Ovary (tissue), 9 donors: ENCODE measurements around the gene XRCC6. TPM values are rescaled to one million over a fixed set of nuclear protein-coding genes. Genes with fewer than 3 reads are reported as not detected.
"Not testable (repeated sequence)": the region's sequence is repeated elsewhere in the genome, so short reads cannot be mapped to it uniquely, and the experiment has no call there.

Experiments used
- DNase-seq, 5 donors: peaks; one replicate each; pipeline ENCODE4 v3.0.0-alpha.2; 2019 to 2020
- H3K27ac ChIP-seq, 2 donors: fragments of 200-600 bp; one replicate each; pipeline versions ENCODE4 v1.5.1 to v1.8.0; 2019 to 2022
- H3K27me3 ChIP-seq: fragments of 200-600 bp; one replicate; pipeline ENCODE4 v1.8.0; 2022
- H3K36me3 ChIP-seq: fragments of 200-600 bp; sonication (generic); one replicate; pipeline ENCODE4 v1.5.1; 2019
- H3K4me1 ChIP-seq: one replicate; pipeline ENCODE4 v1.8.1; 2013; ENCODE audit warnings: mild to moderate bottlenecking, moderate library complexity; ENCODE audit not compliant: insufficient read depth
- H3K4me3 ChIP-seq: fragments of 200-600 bp; sonication (generic); one replicate; pipeline ENCODE4 v1.5.1; 2017
- H3K9me3 ChIP-seq, 2 donors: fragments of 200-600 bp in 1 of 2; sonication (generic) in 1 of 2; one replicate each; pipeline versions ENCODE4 v1.5.1 to v1.8.1; 2013 to 2019; ENCODE audit warnings: mild to moderate bottlenecking in 1 of 2, moderate library complexity in 1 of 2
- EP300 ChIP-seq: sonication (generic); formaldehyde crosslinking; IDR thresholded peaks from one replicate; pipeline ENCODE4 v1.6.1; 2017; ENCODE audit warnings: antibody characterized with exemption
- POLR2A ChIP-seq: fragments of 450-650 bp; IDR thresholded peaks from one replicate; pipeline ENCODE4 v1.6.1; 2017; ENCODE audit warnings: antibody characterized with exemption, mild to moderate bottlenecking, moderate library complexity
- WGBS, 3 donors: extraction: QIAGEN DNeasy Blood & Tissue Kit in 1 of 3; methylation state at CpG; one replicate each; pipeline versions ENCODE4 v1.1.5 to v1.1.7; 2013 to 2017; 5-methylcytosine and 5-hydroxymethylcytosine counted together
- intact Hi-C, 4 donors: fragments of 100-400 bp; cut with DNase I; formaldehyde crosslinking; loops; one replicate each; pipeline versions ENCODE4 v1.11.0 to v1.15.1; 2022 to 2023
- polyA plus RNA-seq, 2 donors: library from polyadenylated mRNA; stranded (reverse); fragments of 200-250 nt in 1 of 2; fragments of 350-450 nt in 1 of 2; fragmentation: Illumina TruSeq in 1 of 2; extraction: RNeasy Lipid Tissue Mini Kit (QIAGEN cat#74804) in 1 of 2; gene quantifications; one replicate each; pipeline ENCODE4 v1.2.3, GENCODE V29; 2013 to 2014
- total RNA-seq, 7 donors: library from RNA; depleted of rRNA in 2 of 7; stranded (reverse); fragments of >200 nt in 2 of 7; fragmentation: NEBNext Ultra II Directional in 3 of 7; extraction: Animal tissue kit (Norgen Biotek cat#: 25700) in 3 of 7; gene quantifications; one replicate each; pipeline versions ENCODE4 v1.1.0 to v1.2.4, GENCODE V29; 2016 to 2023
- TF ChIP-seq, protein P1 (sequence below), 3 donors: fragments of 450-650 bp in 2 of 3; fragments of 200-600 bp in 1 of 3; IDR thresholded peaks; one replicate each; pipeline versions ENCODE4 v1.5.1 to v1.8.0; 2016 to 2022; ENCODE audit warnings: antibody characterized with exemption in 3 of 3, mild to moderate bottlenecking in 1 of 3
- donor health status: DM: no; HTN: no; CAD: no; lungs with moderate emphysema.
- donor health status: DM: no; HTN: no; CAD: no.
- donor health status: Bipolar disorder and iron deficiency.
- donor health status: DM: yes; HTN: yes; CAD: no.
- donor health status: DM: no; HTN: no; CAD: no.
- donor health status: DM: yes; HTN: yes; CAD: no.

Gene XRCC6
- total and polyA plus RNA-seq, 9 donors, result 147 to 380 (median 200) TPM

DNA sequence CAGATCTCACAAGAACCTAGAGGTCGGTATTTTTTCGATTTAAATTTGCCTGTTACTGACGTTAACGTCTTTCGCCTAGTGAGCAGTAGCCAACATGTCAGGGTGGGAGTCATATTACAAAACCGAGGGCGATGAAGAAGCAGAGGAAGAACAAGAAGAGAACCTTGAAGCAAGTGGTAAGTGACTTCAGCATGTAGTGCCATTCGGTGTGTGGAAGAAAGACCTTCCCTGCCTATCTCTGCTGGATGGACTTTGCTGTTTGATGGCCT lies 750 bp downstream of the XRCC6 start:
- peak overlapping the region; percentile 90 for H3K4me3 ChIP-seq
- H3K4me1 ChIP-seq, result peaks cover 4% of the 10 kb centered on the region
- intact Hi-C loops, result no loop called here
- no peaks in the 10 kb centered on the region for H3K9me3 ChIP-seq
- 2 to 4% (median 3%) methylated on average over 8 of the region's 8 CpGs for WGBS, 3 donors
- DNase-seq, result no peak
- H3K27me3 ChIP-seq, result no peaks in the 10 kb centered on the region
- TF ChIP-seq, protein P1, sequence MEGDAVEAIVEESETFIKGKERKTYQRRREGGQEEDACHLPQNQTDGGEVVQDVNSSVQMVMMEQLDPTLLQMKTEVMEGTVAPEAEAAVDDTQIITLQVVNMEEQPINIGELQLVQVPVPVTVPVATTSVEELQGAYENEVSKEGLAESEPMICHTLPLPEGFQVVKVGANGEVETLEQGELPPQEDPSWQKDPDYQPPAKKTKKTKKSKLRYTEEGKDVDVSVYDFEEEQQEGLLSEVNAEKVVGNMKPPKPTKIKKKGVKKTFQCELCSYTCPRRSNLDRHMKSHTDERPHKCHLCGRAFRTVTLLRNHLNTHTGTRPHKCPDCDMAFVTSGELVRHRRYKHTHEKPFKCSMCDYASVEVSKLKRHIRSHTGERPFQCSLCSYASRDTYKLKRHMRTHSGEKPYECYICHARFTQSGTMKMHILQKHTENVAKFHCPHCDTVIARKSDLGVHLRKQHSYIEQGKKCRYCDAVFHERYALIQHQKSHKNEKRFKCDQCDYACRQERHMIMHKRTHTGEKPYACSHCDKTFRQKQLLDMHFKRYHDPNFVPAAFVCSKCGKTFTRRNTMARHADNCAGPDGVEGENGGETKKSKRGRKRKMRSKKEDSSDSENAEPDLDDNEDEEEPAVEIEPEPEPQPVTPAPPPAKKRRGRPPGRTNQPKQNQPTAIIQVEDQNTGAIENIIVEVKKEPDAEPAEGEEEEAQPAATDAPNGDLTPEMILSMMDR (IDR thresholded peaks at IDR 0.05), result no peak
- TF ChIP-seq POLR2A, result no peak
- TF ChIP-seq EP300, result no peak
- H3K36me3 ChIP-seq, result no peaks in the 10 kb centered on the region
- H3K27ac ChIP-seq, result peak overlapping the region; percentile 91 to 94

DNA sequence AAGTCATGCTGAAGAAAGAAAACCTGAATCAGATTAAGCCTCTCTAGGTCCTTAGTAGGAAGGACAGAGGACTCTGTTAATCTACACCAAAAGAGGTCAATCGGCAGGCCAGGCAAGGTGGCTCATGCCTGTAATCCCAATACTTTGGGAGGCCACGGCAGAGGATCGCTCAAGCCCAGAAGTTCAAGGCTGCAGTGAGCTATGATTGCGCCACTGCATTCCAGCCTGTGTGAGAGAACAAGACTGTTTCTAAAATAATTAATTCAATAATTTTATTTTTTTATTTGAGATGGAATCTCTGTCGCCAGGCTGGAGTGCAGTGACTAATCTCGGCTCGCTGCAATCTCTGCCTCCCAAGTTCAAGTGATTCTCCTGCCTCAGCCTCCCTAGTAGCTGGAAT lies 4.5 kb downstream of the XRCC6 start:
- intact Hi-C loops, result no loop called here

DNA sequence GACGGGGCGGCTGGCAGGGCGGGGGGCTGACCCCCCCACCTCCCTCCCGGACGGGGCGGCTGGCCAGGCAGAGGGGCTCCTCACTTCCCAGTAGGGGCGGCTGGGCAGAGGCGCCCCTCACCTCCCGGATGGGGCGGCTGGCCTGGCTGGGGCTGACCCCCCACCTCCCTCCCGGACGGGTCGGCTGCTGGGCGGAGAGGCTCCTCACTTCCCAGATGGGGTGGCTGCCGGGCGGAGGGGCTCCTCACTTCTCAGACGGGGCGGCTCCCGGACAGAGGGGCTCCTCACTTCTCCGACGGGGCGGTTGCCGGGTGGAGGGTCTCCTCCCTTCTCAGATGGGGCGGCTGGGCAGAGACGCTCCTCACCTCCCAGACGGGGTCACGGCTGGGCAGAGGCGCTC lies 10.0 kb downstream of the XRCC6 start:
- H3K27me3 ChIP-seq, DNase-seq, intact Hi-C loops: not testable (repeated sequence)

More for the DNA sequence above, 4.5 kb downstream of the XRCC6 start:
- WGBS, 3 donors, result 91 to 94% (median 91%) methylated on average over 7 of the region's 7 CpGs
- H3K4me1 ChIP-seq, result peaks cover 2% of the 10 kb centered on the region
- TF ChIP-seq, protein P1 (IDR thresholded peaks at IDR 0.05), result no peak
- TF ChIP-seq EP300, result no peak
- TF ChIP-seq POLR2A, result no peak
- H3K36me3 ChIP-seq, result no peaks in the 10 kb centered on the region
- no peaks in the 10 kb centered on the region for H3K27me3 ChIP-seq
- no peak overlapping the region for H3K4me3 ChIP-seq
- no peak for DNase-seq
- H3K27ac ChIP-seq, result no peak overlapping the region
- no peaks in the 10 kb centered on the region for H3K9me3 ChIP-seq

DNA sequence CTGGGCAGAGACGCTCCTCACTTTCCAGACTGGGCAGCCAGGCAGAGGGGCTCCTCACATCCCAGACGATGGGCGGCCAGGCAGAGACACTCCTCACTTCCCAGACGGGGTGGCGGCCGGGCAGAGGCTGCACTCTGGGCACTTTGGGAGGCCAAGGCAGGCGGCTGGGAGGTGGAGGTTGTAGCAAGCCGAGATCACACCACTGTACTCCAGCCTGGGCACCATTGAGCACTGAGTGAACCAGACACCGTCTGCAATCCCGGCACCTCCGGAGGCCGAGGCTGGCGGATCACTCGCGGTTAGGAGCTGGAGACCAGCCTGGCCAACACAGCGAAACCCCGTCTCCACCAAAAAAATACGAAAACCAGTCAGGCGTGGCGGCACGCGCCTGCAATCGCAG lies 10.5 kb downstream of the XRCC6 start:
- H3K36me3 ChIP-seq, H3K4me3 ChIP-seq, H3K27ac ChIP-seq, H3K27me3 ChIP-seq, DNase-seq, intact Hi-C loops, H3K9me3 ChIP-seq, H3K4me1 ChIP-seq: not testable (repeated sequence)
- WGBS, 3 donors, result 97 to 99% (median 99%) methylated on average over 7 to 13 of the region's 23 CpGs

More for the DNA sequence above, 10.0 kb downstream of the XRCC6 start:
- H3K4me3 ChIP-seq, H3K36me3 ChIP-seq, H3K27ac ChIP-seq, H3K4me1 ChIP-seq, H3K9me3 ChIP-seq: not testable (repeated sequence)
- WGBS, 3 donors, result 95% methylated on average over 24 of the region's 28 CpGs; no CpG with 5 or more reads in 1 of the 3 donors

- H3K9me3 ChIP-seq, intact Hi-C loops, H3K4me1 ChIP-seq, H3K4me3 ChIP-seq, H3K27me3 ChIP-seq, H3K36me3 ChIP-seq, H3K27ac ChIP-seq, DNase-seq: not testable (repeated sequence)
- 92 to 94% (median 94%) methylated on average over 8 of the region's 8 CpGs for WGBS, 3 donors
Measured at GRCh38 chr22:41634610-41635009, 13.5 kb downstream of the XRCC6 start.

GRCh38 chr22:41636467-41636866 lies 15.4 kb downstream of the XRCC6 start:
- DNase-seq, result no peak
- TF ChIP-seq, protein P1 (IDR thresholded peaks at IDR 0.05), result no peak
- TF ChIP-seq POLR2A, result no peak
- no peak for TF ChIP-seq EP300
- 56 to 63% (median 59%) methylated on average over 7 of the region's 7 CpGs for WGBS, 3 donors
- no peaks in the 10 kb centered on the region for H3K9me3 ChIP-seq
- no peaks in the 10 kb centered on the region for H3K4me1 ChIP-seq
- no peaks in the 10 kb centered on the region for H3K27me3 ChIP-seq
- H3K4me3 ChIP-seq, result no peak overlapping the region
- intact Hi-C loops, result no loop called here
- no peaks in the 10 kb centered on the region for H3K36me3 ChIP-seq
- no peak overlapping the region for H3K27ac ChIP-seq

DNA sequence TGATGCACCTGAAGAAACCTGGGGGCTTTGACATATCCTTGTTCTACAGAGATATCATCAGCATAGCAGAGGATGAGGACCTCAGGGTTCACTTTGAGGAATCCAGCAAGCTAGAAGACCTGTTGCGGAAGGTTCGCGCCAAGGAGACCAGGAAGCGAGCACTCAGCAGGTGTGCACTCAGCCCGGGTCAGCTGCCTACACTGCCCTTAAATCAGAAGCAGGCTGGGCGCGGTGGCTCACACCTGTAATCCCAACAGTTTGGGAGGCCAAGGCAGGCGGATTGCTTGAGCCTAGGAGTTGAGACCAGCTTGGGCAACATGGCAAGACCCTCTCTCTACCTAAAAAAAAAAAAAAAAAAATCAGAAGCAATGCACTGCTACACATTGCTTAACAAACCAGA lies 16.5 kb downstream of the XRCC6 start:
- not testable (repeated sequence) for H3K27me3 ChIP-seq
- 95 to 97% (median 96%) methylated on average over 8 of the region's 8 CpGs for WGBS, 3 donors

More for the DNA sequence above, 16.5 kb downstream of the XRCC6 start:
- DNase-seq, H3K27ac ChIP-seq, H3K4me1 ChIP-seq, H3K4me3 ChIP-seq, H3K36me3 ChIP-seq, H3K9me3 ChIP-seq, intact Hi-C loops: not testable (repeated sequence)
